Effector memory CD8-positive, alpha-beta T cell (primary cell): ENCODE measurements around the gene CFAP91.

ENCODE experiments used
- ATAC-seq: fragments of 150-1000 bp; cut with Tn5 transposase; replicated peaks from 2 replicates; pipeline ENCODE4 v1.10.0; 2021; ENCODE audit warnings: mild to moderate bottlenecking, moderate library complexity
- DNase-seq, 3 experiments: peaks; one replicate each; pipeline ENCODE4 v3.0.0; 2021
- H3K27ac Mint-ChIP-seq, 2 donors: one replicate each; pipeline ENCODE4 v1.8.0; 2022; ENCODE audit warnings: mild to moderate bottlenecking in 2 of 2, mixed read lengths in 2 of 2, moderate library complexity in 2 of 2
- H3K27me3 Mint-ChIP-seq, 2 donors: one replicate each; pipeline ENCODE4 v1.8.0; 2022; ENCODE audit warnings: mixed read lengths in 2 of 2
- H3K36me3 Mint-ChIP-seq: one replicate; pipeline ENCODE4 v1.8.0; 2022; ENCODE audit warnings: mild to moderate bottlenecking, moderate library complexity, mixed read lengths; ENCODE audit not compliant: insufficient read depth
- H3K4me1 Mint-ChIP-seq, 2 donors: one replicate each; pipeline ENCODE4 v1.8.0; 2022; ENCODE audit warnings: low read depth in 2 of 2, mixed read lengths in 2 of 2
- H3K4me3 Mint-ChIP-seq, 2 donors: one replicate each; pipeline ENCODE4 v1.8.0; 2022; ENCODE audit warnings: mild to moderate bottlenecking in 2 of 2, mixed read lengths in 2 of 2, moderate library complexity in 2 of 2
- H3K9me3 Mint-ChIP-seq, 2 donors: one replicate each; pipeline ENCODE4 v1.8.0; 2022; ENCODE audit warnings: mixed read lengths in 2 of 2
- total RNA-seq, 9 experiments: gene quantifications; one replicate each; lab custom pipeline; 2026; lab: John Stamatoyannopoulos, UW

The CFAP91 gene
- total RNA-seq = 0.06 to 2.0 (median 0.11) reads per million in 9 experiments

DNA sequence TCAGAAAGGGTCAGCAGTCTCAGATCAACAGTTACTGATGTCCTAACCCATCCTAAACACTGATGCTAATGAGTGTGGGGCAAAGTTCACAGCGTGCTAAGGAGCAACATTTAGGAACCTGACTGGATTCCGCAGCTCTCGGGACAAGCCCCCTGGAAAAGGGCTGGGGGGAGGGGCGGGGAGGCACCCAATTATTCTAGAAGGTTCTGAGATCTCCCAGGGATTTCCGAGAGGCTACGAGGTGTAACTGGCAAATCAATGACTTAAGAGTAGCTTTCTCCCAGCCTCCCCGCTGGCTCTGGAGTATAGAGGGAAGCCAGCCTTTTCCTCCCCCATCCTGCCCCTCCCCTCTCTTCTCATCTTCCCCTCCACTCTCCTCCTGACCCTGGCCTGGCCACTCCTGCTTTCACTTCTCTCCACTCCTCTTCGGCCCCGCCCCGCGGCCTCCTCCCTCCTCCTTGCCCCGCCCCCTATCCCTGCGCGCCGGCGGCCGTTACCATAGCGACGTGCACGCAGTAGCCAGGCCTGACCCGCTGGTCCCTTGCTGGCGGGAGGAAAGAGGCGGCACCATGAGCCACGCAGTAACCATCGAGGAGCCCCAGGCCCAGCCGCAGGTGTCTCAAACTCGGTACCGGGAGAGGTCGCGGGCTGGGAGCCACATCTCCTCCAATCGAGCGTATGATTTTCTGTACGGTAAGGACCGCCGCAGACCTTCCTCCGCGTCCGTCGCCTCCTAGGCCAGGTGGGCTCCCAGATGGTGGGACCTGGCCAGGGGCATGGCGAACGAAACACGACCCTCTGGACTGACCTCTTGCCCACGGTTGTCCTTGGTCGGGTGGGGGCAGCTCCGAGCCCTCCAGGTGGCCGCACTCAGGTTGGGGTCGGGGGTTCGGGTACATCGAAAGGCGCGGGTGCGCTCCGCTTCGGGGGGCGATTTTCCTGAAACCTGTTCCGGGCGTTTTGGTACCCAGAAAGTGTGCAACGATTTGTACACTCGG is at the start of gene CFAP91:
Gene CFAP91, plus strand, starts transcription at position 493 of the 998 bp plus-strand sequence. Its CDS starts 77 bp downstream, at position 570.
- peaks cover 5% of the 10 kb centered on the region for H3K36me3 Mint-ChIP-seq

DNA sequence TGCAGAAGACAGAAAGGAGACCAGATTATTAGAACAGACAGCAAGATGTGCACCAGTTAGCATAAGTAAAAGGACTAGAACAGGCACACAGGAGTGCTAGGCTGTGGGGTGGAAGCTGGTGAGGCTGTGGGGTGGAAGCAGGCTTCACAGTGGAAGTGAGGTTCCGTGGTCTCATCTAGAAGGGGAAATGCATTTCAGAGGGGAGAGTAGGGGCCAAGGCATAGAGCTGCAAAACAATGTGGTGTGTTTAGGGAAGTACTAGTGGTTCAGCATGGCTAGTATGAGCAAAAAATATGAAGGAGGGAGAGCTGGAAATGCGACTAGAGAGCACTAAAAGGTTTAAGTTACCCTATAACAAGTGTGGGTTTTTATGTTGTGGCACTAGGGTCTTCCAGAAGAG is 48.9 kb upstream of the CFAP91 start:
- Mint-ChIP-seq H3K36me3 (peaks cover 3% of the 10 kb centered on the region), H3K27me3 (no peaks in the 10 kb centered on the region), H3K4me1 (no peaks in the 10 kb centered on the region), H3K9me3 (no peaks in the 10 kb centered on the region), H3K27ac (no peak overlapping the region), H3K4me3 (no peak overlapping the region)
- ATAC-seq = no peak
- no peak for DNase-seq

More for the DNA sequence above, at the start of gene CFAP91:
- ATAC-seq = peak; percentile 90
- Mint-ChIP-seq H3K27me3 (no peaks in the 10 kb centered on the region), H3K4me3 (peak within 1 kb of the TSS; percentile 72 to 79), H3K27ac (peak within 1 kb of the TSS; percentile 61 to 75), H3K4me1 (peaks cover 13 to 15% of the 10 kb centered on the region in 2 donors), H3K9me3 (no peaks in the 10 kb centered on the region)
- DNase-seq = peak; percentile 69 to 81 (median 80)

DNA sequence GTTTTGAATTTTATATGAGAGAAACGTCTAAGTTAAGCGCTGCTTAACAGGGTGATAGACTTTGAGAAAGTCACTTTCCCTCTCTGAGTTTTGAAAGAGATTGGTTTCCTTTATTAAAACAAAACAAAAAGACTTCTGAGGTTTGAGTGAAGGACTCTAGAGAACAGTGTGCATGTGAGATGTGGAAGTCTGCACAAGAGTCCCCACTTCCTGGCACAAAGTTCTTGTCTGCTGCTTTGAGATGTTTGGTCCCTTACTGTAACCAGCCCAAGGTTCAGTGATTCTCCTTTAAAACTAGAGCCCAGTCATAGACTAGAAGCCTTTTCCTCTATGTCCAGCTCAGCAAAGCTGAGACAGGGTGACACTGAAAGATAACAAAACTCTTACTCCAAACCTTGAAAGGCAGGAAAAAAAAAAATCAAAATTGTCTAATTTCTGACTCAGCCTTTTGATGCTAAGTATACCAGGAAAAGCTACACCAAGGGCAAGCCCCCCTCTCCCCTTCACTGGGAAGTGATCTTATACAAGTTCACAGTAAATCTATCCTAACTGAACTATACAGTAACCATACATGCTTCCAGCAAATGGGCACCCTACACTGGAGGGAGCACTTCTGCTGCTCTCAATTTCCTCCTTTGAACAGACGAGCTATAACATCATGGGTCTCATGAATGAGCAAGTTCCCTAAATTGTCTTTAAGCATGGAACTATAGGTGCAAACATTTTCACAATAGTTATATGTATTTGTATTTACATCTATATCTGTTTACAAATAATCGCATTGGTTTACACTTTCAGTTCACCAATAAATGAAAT is 44.7 kb upstream of the CFAP91 start:
- no peak for ATAC-seq
- DNase-seq = no peak
- Mint-ChIP-seq H3K36me3 (no peaks in the 10 kb centered on the region), H3K27me3 (no peaks in the 10 kb centered on the region), H3K4me3 (no peak overlapping the region), H3K27ac (no peak overlapping the region), H3K9me3 (no peaks in the 10 kb centered on the region), H3K4me1 (no peaks in the 10 kb centered on the region)

DNA sequence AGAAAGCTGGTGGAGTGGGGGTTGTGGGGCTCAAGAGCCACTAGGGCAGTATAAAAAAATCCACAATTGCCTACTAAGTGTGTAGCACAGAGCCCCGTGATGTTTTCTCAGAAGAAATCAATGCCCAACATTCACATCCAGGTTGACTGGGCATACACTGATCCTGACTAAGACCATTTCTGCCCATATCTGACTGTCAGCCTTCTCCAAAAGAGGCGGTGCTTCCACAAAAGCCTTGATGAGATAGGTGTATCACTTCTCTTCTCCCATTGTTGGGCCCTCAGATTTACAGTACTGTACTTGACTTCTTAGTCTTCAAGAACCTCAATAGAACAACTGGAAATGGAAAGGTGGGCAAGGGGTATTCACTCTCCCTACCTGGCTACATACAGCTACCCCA is 43.8 kb upstream of the CFAP91 start:
- H3K9me3 Mint-ChIP-seq = no peaks in the 10 kb centered on the region
- no peaks in the 10 kb centered on the region for H3K36me3 Mint-ChIP-seq
- no peaks in the 10 kb centered on the region for H3K4me1 Mint-ChIP-seq
- no peaks in the 10 kb centered on the region for H3K27me3 Mint-ChIP-seq
- no peak overlapping the region for H3K4me3 Mint-ChIP-seq
- ATAC-seq (no peak), DNase-seq (no peak)
- no peak overlapping the region for H3K27ac Mint-ChIP-seq

DNA sequence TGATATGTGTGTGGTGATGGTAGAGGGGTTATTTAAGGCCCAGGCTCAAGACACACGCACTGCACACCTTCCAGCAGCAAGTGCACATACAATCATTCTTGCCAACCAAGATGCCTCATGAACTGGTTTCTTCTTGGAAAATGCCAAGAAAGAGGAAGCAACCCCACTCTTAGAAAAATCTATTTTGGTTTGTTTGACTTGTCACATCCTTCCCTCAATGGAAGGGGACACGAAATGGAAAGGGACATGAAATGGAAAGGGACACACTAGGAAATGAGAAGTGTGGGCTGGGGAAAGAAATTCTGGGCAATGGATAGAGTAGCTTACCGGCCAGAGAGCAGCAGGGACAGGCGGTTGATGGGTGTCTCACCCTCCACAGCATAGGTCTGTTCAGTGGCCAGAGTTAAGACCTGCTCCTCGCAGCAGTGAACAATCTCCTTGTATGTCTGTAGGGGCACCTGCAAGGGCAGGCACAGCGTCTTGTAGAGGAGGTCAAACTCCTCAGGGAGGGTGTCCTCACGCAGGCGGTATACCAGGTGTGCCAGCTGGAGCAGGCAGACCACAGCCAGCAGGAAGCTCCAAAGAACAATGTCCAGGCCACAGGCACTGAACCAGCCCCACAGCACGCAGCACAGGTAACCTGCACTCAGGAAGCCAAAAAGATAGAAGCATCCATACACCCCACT is 43.1 kb upstream of the CFAP91 start:
- H3K4me1 Mint-ChIP-seq = no peaks in the 10 kb centered on the region
- no peak for ATAC-seq
- no peaks in the 10 kb centered on the region for H3K36me3 Mint-ChIP-seq

DNA sequence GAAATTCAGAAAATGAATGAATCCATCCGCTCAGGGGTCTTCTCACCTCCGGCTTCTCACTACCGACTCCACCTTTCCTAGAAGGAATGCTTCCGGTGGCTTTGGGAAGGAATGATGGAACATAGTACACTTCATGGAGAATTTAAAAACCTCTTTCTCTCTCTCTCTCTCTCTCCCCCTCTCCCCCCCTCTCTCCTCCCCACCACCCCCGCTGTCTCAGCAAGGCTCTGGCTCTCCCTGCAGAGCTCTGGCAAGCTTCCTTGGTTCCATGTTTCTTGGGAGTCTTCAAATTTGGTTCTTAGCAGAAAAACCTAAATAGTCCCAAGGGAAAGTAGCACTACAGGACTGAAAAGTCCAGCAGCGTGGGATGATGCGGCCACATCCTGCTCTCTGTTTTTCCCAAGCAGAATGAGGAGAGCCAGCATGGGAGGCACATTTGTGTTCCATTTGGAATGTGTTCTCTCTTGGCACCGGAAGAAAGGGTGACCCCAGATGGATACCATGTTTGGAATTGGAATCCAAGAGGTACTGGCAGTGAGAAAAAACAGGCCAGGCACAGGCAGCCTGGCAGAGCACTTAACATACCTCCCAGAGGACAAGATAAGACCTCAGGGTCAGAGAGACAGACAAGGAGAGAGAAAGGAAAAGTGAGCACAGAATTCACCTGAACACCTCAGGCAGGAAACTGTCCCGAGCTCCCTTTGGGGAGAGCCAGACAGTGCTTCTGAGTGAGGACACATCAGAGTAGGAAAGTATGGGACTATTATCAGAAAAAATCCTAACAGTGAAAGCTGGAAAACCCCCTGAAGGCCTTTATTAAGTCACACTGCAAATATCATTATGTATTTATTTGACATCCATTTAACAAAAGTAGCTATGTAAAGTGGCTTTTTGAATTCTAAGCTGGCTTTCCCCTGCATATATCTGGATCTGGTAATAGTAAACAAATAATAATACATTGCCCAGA is 42.1 kb upstream of the CFAP91 start, which contains the start of gene POPDC2:
Gene POPDC2, minus strand, starts transcription at position 116 of the 967 bp plus-strand sequence. CDS start 166 bp downstream, outside the sequence.
- Mint-ChIP-seq H3K9me3 (no peaks in the 10 kb centered on the region), H3K4me1 (no peaks in the 10 kb centered on the region), H3K27ac (no peak within 1 kb of the TSS), H3K27me3 (no peaks in the 10 kb centered on the region), H3K36me3 (peaks cover 3% of the 10 kb centered on the region), H3K4me3 (no peak within 1 kb of the TSS)
- DNase-seq (no peak), ATAC-seq (no peak)

More for the DNA sequence above, 43.1 kb upstream of the CFAP91 start:
- no peak overlapping the region for H3K27ac Mint-ChIP-seq
- no peak for DNase-seq
- no peak overlapping the region for H3K4me3 Mint-ChIP-seq
- H3K9me3 Mint-ChIP-seq = no peaks in the 10 kb centered on the region
- H3K27me3 Mint-ChIP-seq = no peaks in the 10 kb centered on the region

DNA sequence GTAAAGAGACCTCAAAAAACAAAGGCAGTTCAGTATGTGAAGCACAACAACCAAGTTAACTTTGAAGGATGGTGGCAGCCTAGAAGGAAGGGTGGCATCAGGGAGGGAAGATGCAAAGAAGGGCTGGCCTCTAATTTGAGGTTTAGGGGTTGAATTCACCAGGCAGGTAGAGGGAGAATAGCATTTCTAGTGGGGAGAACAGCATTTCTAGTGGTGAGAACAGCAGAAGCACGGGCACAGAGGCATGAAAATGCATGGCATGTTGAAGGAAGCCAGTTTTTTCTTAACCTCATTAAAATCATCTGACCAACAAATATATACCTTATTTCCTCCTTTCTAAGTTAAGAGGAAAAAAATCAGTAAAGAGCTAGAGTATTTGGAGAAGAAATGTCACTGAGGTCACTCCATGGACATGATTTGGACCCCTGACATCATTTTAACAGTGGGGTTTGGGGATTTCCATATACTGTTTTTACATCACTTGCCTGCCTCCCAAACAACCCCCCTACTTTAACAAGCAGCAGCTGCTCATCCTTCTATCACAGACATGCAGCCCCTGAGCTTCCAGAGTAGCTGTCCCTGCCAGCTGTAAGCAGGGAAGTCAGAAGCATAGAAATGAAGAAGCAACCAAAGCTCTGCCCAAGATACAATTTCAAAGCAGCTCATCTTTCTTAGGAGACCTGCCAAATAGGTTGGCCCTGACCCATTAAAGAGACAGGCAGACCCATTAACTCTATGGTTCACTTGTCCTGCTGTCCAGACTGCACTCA is 40.0 kb upstream of the CFAP91 start:
- H3K27me3 Mint-ChIP-seq = no peaks in the 10 kb centered on the region
- H3K4me1 Mint-ChIP-seq = no peaks in the 10 kb centered on the region
- H3K36me3 Mint-ChIP-seq = peaks cover 3% of the 10 kb centered on the region
- no peak for DNase-seq
- ATAC-seq = no peak
- H3K4me3 Mint-ChIP-seq = no peak overlapping the region
- no peaks in the 10 kb centered on the region for H3K9me3 Mint-ChIP-seq
- peak overlapping the region; percentile 23 to 50 for H3K27ac Mint-ChIP-seq

DNA sequence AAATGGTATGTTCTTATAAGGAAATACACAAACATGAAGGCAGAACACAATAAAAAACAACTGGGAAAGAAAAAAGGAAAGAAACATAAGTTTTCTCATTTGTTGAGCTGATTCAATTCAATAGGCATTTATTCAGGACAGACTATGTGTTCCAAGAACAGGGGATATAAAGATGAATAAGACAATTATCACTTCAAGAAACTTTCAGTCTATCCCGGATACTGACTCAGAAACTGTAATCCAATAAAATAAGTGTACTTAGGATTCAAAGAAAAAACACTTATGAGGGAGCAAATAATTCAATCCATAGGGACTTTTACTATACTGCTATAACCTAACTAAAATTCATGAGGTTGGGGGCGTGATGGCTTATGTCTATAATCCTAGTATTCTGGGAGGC is 38.9 kb upstream of the CFAP91 start:
- H3K36me3 Mint-ChIP-seq = peaks cover 3% of the 10 kb centered on the region
- ATAC-seq (no peak), DNase-seq (no peak)
- H3K4me3 Mint-ChIP-seq = no peak overlapping the region
- H3K9me3 Mint-ChIP-seq = no peaks in the 10 kb centered on the region
- no peak overlapping the region for H3K27ac Mint-ChIP-seq
- H3K4me1 Mint-ChIP-seq = no peaks in the 10 kb centered on the region
- no peaks in the 10 kb centered on the region for H3K27me3 Mint-ChIP-seq

DNA sequence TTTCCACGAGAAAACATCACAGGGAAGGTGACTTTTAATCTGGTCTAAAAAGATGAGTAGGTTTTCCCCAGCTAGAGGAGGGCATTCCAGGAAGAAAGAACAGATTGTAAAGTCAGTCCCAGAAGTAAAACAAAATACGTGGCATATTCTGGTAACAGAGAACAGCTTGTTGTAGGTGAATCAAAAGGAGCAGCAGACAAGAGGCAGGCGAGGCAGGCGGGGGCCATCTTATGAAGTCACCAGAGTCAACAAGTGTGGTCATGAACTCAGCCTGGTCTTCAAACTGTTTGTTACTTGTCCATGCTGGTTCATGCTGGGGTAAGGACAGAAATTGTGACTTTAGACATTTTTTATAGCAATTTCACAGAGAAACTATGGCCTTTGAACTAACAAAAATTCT is 38.5 kb upstream of the CFAP91 start:
- no peak for DNase-seq
- no peaks in the 10 kb centered on the region for H3K4me1 Mint-ChIP-seq
- no peak overlapping the region for H3K4me3 Mint-ChIP-seq
- H3K9me3 Mint-ChIP-seq = no peaks in the 10 kb centered on the region
- no peak for ATAC-seq
- peaks cover 4% of the 10 kb centered on the region for H3K36me3 Mint-ChIP-seq
- no peak overlapping the region for H3K27ac Mint-ChIP-seq
- no peaks in the 10 kb centered on the region for H3K27me3 Mint-ChIP-seq

DNA sequence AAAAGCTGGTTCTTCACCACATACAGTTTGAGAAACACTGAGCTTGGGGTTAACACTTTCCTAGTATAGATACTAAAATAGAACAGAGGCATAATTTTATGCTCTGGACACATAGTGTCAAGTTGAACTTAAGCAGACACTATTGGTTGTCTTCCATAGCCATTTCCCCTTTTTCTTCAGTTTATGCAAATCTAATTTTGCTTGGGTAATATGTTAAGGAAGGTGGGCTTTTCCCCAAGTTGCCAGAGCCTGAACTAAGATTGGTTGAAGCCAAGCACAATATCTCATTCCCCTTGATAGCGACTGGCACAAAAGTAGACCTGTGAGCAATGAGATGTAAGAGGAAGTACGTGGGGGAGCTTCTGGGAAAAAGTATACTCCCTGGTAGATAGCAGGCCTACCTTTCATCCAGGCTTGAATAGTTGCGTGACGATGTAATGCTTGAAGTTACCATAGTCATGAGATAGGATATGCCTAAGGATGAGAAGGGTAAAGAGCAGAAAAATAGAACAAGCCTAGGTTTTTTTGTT is 37.9 kb upstream of the CFAP91 start:
- no peak overlapping the region for H3K4me3 Mint-ChIP-seq
- H3K27me3 Mint-ChIP-seq = no peaks in the 10 kb centered on the region
- peaks cover 9% of the 10 kb centered on the region for H3K36me3 Mint-ChIP-seq
- DNase-seq = no peak
- no peak for ATAC-seq
- H3K9me3 Mint-ChIP-seq = no peaks in the 10 kb centered on the region
- no peaks in the 10 kb centered on the region for H3K4me1 Mint-ChIP-seq
- H3K27ac Mint-ChIP-seq = no peak overlapping the region

DNA sequence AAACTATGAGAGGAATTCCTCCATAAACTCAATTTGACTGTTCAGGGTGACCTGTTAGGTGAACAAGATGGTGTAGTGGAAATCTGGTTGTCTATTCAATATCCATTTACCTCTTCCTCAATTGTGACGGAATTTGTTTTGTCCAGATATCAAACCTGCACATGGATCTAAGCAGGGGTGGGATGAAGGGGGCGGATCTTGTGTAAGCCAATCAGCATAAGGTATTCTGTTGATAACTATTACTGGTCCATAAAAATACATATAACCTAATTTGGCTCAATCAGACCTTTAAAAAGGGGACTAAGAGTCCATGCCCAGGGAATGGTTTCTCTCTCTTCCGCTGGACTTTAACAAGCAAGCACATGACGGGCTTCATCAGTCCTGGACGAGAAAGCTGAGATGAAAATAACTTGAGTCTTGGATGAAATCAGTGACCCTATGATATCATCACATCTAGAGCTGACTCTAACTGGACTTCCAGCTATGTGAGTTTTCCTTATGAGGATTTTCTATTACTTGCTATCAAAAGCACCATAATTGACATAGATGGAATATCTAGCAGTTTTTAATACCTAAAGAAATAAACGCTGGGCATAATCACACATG is 36.8 kb upstream of the CFAP91 start:
- H3K4me1 Mint-ChIP-seq = no peaks in the 10 kb centered on the region
- DNase-seq (no peak), ATAC-seq (no peak)

More for the DNA sequence above, 36.8 kb upstream of the CFAP91 start:
- Mint-ChIP-seq H3K27ac (no peak overlapping the region), H3K9me3 (no peaks in the 10 kb centered on the region), H3K36me3 (peaks cover 19% of the 10 kb centered on the region), H3K4me3 (no peak overlapping the region), H3K27me3 (no peaks in the 10 kb centered on the region)
